HL-60 (cell line): ENCODE measurements around the gene KRT17.
"Not testable (repeated sequence)": the region's sequence is repeated elsewhere in the genome, so short reads cannot be mapped to it uniquely, and the experiment has no call there.

Experiments used
- DNase-seq, 2 experiments: peaks; one replicate each; pipeline ENCODE4 v3.0.0-alpha.2; 2010 to 2020; ENCODE audit warnings: low read depth in 1 of 2, low spot score in 1 of 2
- H3K27ac ChIP-seq: fragments of 250-450 bp; sonication (Bioruptor Pico); replicated peaks from 2 replicates; pipeline ENCODE4 v1.5.1; 2020; ENCODE audit warnings: mild to moderate bottlenecking, moderate library complexity
- H3K27me3 ChIP-seq: fragments of 250-450 bp; sonication (Bioruptor Pico); 2 replicates; pipeline ENCODE4 v1.5.1; 2021; ENCODE audit warnings: mild to moderate bottlenecking, moderate library complexity; ENCODE audit not compliant: insufficient read depth, poor library complexity, severe bottlenecking
- H3K4me3 ChIP-seq: replicated peaks from 2 replicates; pipeline ENCODE4 v1.5.1; 2011; ENCODE audit warnings: mild to moderate bottlenecking, control low read depth, low read length; ENCODE audit not compliant: insufficient read depth
- CTCF ChIP-seq: IDR thresholded peaks from one replicate; pipeline ENCODE4 v1.5.1; 2011; ENCODE audit warnings: low read length, control low read depth, inconsistent platforms; ENCODE audit not compliant: insufficient read depth
- GABPA ChIP-seq: IDR thresholded peaks from 2 replicates; pipeline ENCODE4 v1.6.1; 2012; ENCODE audit warnings: low read depth
- POLR2AphosphoS5 ChIP-seq: IDR thresholded peaks from 2 replicates; pipeline ENCODE4 v1.6.1; 2012; ENCODE audit warnings: low read depth
- REST ChIP-seq: IDR thresholded peaks from 2 replicates; pipeline ENCODE4 v1.6.1; 2012; ENCODE audit warnings: low read depth; ENCODE audit not compliant: insufficient replicate concordance
- SPI1 ChIP-seq: IDR thresholded peaks from 2 replicates; pipeline ENCODE4 v1.6.1; 2012; ENCODE audit warnings: low read depth, mild to moderate bottlenecking, borderline replicate concordance

The KRT17 gene

GRCh38 chr17:41618341-41619035, 5.9 kb downstream of the KRT17 start:
- no peak overlapping the region for H3K4me3 ChIP-seq
- no peak overlapping the region for H3K27ac ChIP-seq
- H3K27me3 ChIP-seq, result no peaks in the 10 kb centered on the region
- TF ChIP-seq GABPA (no peak), REST (no peak), SPI1 (no peak), CTCF (no peak), POLR2AphosphoS5 (no peak)
- no peak for DNase-seq

- no peak for DNase-seq
- no peak overlapping the region for H3K27ac ChIP-seq
- TF ChIP-seq CTCF (no peak), SPI1 (no peak), GABPA (no peak), REST (no peak), POLR2AphosphoS5 (no peak)
- no peak overlapping the region for H3K4me3 ChIP-seq
- no peaks in the 10 kb centered on the region for H3K27me3 ChIP-seq
Observed at GRCh38 chr17:41617698-41618097, 6.7 kb downstream of the KRT17 start.

- no peak overlapping the region for H3K27ac ChIP-seq
- no peaks in the 10 kb centered on the region for H3K27me3 ChIP-seq
- H3K4me3 ChIP-seq, result no peak overlapping the region
- DNase-seq, result no peak
- no peak for TF ChIP-seq GABPA
- TF ChIP-seq CTCF, result no peak
- TF ChIP-seq SPI1, result no peak
- no peak for TF ChIP-seq POLR2AphosphoS5
- no peak for TF ChIP-seq REST
Observed at GRCh38 chr17:41617136-41617535, 7.2 kb downstream of the KRT17 start.

- not testable (repeated sequence) for H3K27me3 ChIP-seq, DNase-seq, H3K4me3 ChIP-seq, H3K27ac ChIP-seq
Observed at GRCh38 chr17:41616486-41616885, 7.9 kb downstream of the KRT17 start.
